ENCODE results near the gene FLYWCH2.
A peak's percentile ranks its signal among the peaks of the same experiment; 100 is the strongest.

Gene FLYWCH2

DNA sequence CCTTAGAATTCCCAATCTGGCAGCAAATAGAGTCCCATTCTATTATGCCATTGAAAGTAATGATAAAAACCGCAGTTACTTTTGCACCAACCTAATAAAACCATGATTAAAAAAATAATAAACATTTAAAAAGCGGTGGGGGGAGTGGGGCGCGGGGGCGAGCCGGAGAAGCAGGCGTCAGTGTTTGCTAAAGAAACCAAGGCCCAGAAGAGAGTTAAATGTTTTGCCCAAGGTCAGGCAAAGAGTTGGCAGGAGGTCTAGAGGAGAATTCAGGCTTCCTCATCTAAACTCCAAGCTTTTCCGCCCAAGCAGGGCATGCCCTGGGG lies 15.4 kb upstream of the FLYWCH2 start:
- Histone ChIP-seq H3K79me2 (ENCODE audit: insufficient read depth, low read length) (no peaks in the 10 kb centered on the region), H3K4me3 (ENCODE audit: low read depth, low read length, poor library complexity, severe bottlenecking) (peak overlapping the region; percentile 72), H3K9me3 (ENCODE audit: low read length) (no peaks in the 10 kb centered on the region), H3K27me3 (ENCODE audit: insufficient read depth, low read length) (no peaks in the 10 kb centered on the region), H3K4me1 (ENCODE audit: insufficient read depth, low read length, severe bottlenecking) (peaks cover 6% of the 10 kb centered on the region), H3K4me2 (ENCODE audit: low read length) (peak overlapping the region; percentile 80), H3K9me2 (ENCODE audit: low read depth, low read length) (no peaks in the 10 kb centered on the region), H4K20me1 (ENCODE audit: insufficient read depth, low read length) (no peaks in the 10 kb centered on the region), H3K9ac (ENCODE audit: low read length) (peak overlapping the region; percentile 70), H3K36me3 (ENCODE audit: insufficient read depth, low read length) (no peaks in the 10 kb centered on the region), H3K27ac (ENCODE audit: low read depth, low read length, poor library complexity, severe bottlenecking) (peak overlapping the region; percentile 27), H3F3A (ENCODE audit: insufficient read depth, low read length) (no peaks in the 10 kb centered on the region; the same call in 1 of the 2 replicates), H2AFZ (ENCODE audit: low read length) (peak overlapping the region; percentile 99)
- TF ChIP-seq, protein P1, sequence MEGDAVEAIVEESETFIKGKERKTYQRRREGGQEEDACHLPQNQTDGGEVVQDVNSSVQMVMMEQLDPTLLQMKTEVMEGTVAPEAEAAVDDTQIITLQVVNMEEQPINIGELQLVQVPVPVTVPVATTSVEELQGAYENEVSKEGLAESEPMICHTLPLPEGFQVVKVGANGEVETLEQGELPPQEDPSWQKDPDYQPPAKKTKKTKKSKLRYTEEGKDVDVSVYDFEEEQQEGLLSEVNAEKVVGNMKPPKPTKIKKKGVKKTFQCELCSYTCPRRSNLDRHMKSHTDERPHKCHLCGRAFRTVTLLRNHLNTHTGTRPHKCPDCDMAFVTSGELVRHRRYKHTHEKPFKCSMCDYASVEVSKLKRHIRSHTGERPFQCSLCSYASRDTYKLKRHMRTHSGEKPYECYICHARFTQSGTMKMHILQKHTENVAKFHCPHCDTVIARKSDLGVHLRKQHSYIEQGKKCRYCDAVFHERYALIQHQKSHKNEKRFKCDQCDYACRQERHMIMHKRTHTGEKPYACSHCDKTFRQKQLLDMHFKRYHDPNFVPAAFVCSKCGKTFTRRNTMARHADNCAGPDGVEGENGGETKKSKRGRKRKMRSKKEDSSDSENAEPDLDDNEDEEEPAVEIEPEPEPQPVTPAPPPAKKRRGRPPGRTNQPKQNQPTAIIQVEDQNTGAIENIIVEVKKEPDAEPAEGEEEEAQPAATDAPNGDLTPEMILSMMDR (IDR thresholded peaks at IDR 0.05; ENCODE audit: low read length) = no peak

DNA sequence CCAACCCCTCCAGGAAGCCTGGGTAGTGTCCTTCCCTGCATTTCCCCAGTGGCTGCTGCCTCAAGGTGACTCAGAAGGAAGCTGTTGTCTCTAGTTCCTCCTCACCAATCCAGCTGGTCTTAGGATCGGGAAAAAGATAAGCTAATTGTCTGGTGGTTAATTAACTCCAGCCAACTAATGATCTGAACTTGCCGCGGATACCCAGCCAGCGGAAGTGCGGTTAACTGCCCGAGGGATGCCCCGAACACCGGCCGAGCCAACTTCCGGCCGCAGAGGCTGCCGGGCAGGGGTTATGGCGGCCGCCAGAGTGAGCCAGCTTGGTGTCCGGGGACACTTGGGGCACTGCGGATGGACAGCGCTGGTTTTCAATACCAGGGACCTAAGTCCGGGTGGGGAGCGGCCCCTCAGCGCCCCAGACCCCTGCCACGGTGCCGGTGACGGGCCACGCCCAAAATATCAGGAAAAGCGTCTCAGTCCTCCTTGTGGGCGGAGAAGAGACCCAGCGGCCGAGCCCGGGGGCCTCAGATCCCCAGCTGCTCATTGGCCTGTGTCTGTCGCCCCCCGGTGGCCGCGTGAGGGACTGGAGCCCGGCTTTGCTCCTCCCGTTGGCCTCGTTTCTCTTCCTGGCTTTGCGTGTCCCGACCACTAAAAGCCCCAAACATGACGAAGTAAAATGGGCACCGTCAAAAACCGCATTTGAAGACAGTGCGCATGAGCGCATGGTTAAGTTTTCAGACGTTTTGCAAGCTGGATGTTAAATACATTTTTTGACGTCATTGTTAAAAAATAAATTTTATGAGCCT lies 14.8 kb upstream of the FLYWCH2 start:
- no peaks in the 10 kb centered on the region for H3K9me2 ChIP-seq (ENCODE audit: low read depth, low read length)
- H4K20me1 ChIP-seq (ENCODE audit: insufficient read depth, low read length) = no peaks in the 10 kb centered on the region
- peak overlapping the region; percentile 80 for H3K4me2 ChIP-seq (ENCODE audit: low read length)
- H3K4me3 ChIP-seq (ENCODE audit: low read depth, low read length, poor library complexity, severe bottlenecking) = peak overlapping the region; percentile 72
- no peaks in the 10 kb centered on the region for H3K9me3 ChIP-seq (ENCODE audit: low read length)
- H3K79me2 ChIP-seq (ENCODE audit: insufficient read depth, low read length) = no peaks in the 10 kb centered on the region
- H3F3A ChIP-seq (ENCODE audit: insufficient read depth, low read length) = no peaks in the 10 kb centered on the region; the same call in 1 of the 2 replicates
- TF ChIP-seq EZH2 (IDR thresholded peaks at IDR 0.05; ENCODE audit: borderline replicate concordance, low read length) = no peak
- TF ChIP-seq, protein P1 (IDR thresholded peaks at IDR 0.05; ENCODE audit: low read length) = peak; percentile 91
- H3K36me3 ChIP-seq (ENCODE audit: insufficient read depth, low read length) = no peaks in the 10 kb centered on the region
- peak overlapping the region; percentile 27 for H3K27ac ChIP-seq (ENCODE audit: low read depth, low read length, poor library complexity, severe bottlenecking)
- H3K9ac ChIP-seq (ENCODE audit: low read length) = peak overlapping the region; percentile 70
- no peaks in the 10 kb centered on the region for H3K27me3 ChIP-seq (ENCODE audit: insufficient read depth, low read length)
- H3K4me1 ChIP-seq (ENCODE audit: insufficient read depth, low read length, severe bottlenecking) = peaks cover 6% of the 10 kb centered on the region
- peak overlapping the region; percentile 99 for H2AFZ ChIP-seq (ENCODE audit: low read length)

DNA sequence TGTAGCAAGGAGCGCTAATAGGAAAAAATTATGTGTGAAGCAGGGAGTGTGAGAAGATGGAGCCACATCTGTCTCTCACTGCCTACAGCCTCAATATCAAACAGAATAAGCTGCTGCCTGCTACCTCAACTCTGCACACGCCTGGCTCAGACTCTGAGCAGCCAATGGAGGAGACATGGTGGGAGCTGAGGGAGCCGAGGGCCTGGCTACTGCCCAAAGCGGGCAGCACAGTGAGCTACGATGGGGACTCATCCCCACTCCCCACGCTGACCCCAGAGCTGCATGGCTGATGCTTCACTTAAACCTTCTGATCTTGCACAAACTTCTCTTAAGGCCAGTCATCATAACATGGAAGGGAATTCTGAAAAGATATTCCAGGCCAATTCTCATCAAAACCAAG lies 11.1 kb upstream of the FLYWCH2 start:
- Histone ChIP-seq H3K4me3 (ENCODE audit: low read depth, low read length, poor library complexity, severe bottlenecking) (no peak overlapping the region), H3K27ac (ENCODE audit: low read depth, low read length, poor library complexity, severe bottlenecking) (no peak overlapping the region), H3K36me3 (ENCODE audit: insufficient read depth, low read length) (no peaks in the 10 kb centered on the region), H3K9me2 (ENCODE audit: low read depth, low read length) (no peaks in the 10 kb centered on the region), H3K9me3 (ENCODE audit: low read length) (no peaks in the 10 kb centered on the region), H3K9ac (ENCODE audit: low read length) (no peak overlapping the region), H3K4me2 (ENCODE audit: low read length) (no peak overlapping the region), H2AFZ (ENCODE audit: low read length) (no peak overlapping the region), H3K4me1 (ENCODE audit: insufficient read depth, low read length, severe bottlenecking) (peaks cover 10% of the 10 kb centered on the region), H4K20me1 (ENCODE audit: insufficient read depth, low read length) (no peaks in the 10 kb centered on the region), H3K79me2 (ENCODE audit: insufficient read depth, low read length) (no peaks in the 10 kb centered on the region), H3K27me3 (ENCODE audit: insufficient read depth, low read length) (no peaks in the 10 kb centered on the region), H3F3A (ENCODE audit: insufficient read depth, low read length) (no peaks in the 10 kb centered on the region; the same call in 1 of the 2 replicates)
- TF ChIP-seq, protein P1 (IDR thresholded peaks at IDR 0.05; ENCODE audit: low read length) = no peak
- no peak for TF ChIP-seq EZH2 (IDR thresholded peaks at IDR 0.05; ENCODE audit: borderline replicate concordance, low read length)

All from OCI-LY1 (cell line).